HCT116 (cell line): Measurements from ENCODE around the gene TDRD10. TPM values are rescaled to one million over a fixed set of nuclear protein-coding genes. Genes with fewer than 3 reads are reported as not detected.

Experiments used
- ATAC-seq: fragments of 200-7000 bp; cut with Tn5 transposase; 2 replicates; pipeline ENCODE4 v1.9.1; 2020; ENCODE audit warnings: mild to moderate bottlenecking, moderate library complexity
- BruUV-seq: library from RNA; stranded (reverse); fragments of 400-500 nt; replicated peaks from 2 replicates; lab custom pipeline; 2021; lab: Mats Ljungman, UMichigan
- CTCF ChIA-PET: fragments of 300-600 bp; sonication (Branson Sonifier 250); formaldehyde crosslinking; loops from one replicate; lab custom pipeline; 2021; ENCODE audit warnings: antibody characterized with exemption; lab: Charles Lee
- POLR2A ChIA-PET: fragments of 300-600, 350-600 bp; sonication (Branson Sonifier 250); formaldehyde crosslinking; loops from one replicate; lab custom pipeline; 2021; ENCODE audit warnings: antibody characterized with exemption; lab: Charles Lee
- RAD21 ChIA-PET, 2 experiments: fragments of 300-600 bp; sonication (Branson Sonifier 250); formaldehyde crosslinking; loops; one replicate each; lab custom pipeline; 2023; ENCODE audit warnings: low total read pairs in 2 of 2; ENCODE audit not compliant: uncharacterized antibody in 2 of 2, unreplicated experiment in 2 of 2, low non-redundant PET in 1 of 2; lab: Charles Lee
- DNase-seq: peaks from one replicate; pipeline ENCODE4 v3.0.0-alpha.2; 2010; ENCODE audit warnings: low read depth, low spot score
- H2AFZ ChIP-seq: fragments of 200-600 bp; shearing (Covaris generic), sonication (generic); 2 replicates; pipeline ENCODE4 v1.6.1; 2017; ENCODE audit warnings: low read depth, mixed run types, mixed read lengths, antibody characterized with exemption, low read length; ENCODE audit not compliant: poor library complexity, severe bottlenecking
- H3K27ac ChIP-seq: 2 replicates; pipeline ENCODE4 v1.5.1; 2012; ENCODE audit warnings: low read depth, low read length
- H3K27me3 ChIP-seq: fragments of 200-600 bp; sonication (generic); 2 replicates; pipeline ENCODE4 v1.6.1; 2016; ENCODE audit warnings: mixed run types, low read length, mixed read lengths; ENCODE audit not compliant: insufficient read depth
- H3K36me3 ChIP-seq, 2 experiments: fragments of 200-500 bp in 1 of 2; fragments of 200-600 bp in 1 of 2; sonication (Bioruptor generic) in 1 of 2; sonication (generic) in 1 of 2; 2 replicates each; pipeline versions ENCODE4 v1.5.1 to v1.6.1; 2014 to 2016; ENCODE audit warnings: low read length in 2 of 2, inconsistent platforms in 1 of 2, mixed read lengths in 1 of 2, mixed run types in 1 of 2; ENCODE audit not compliant: insufficient read depth in 2 of 2, control insufficient read depth in 1 of 2
- H3K4me1 ChIP-seq, 2 experiments: fragments of 200-600 bp in 1 of 2; sonication (generic) in 1 of 2; 2 replicates each; pipeline versions ENCODE4 v1.5.1 to v1.6.1; 2012 to 2017; ENCODE audit warnings: low read length in 2 of 2, inconsistent platforms in 1 of 2, mild to moderate bottlenecking in 1 of 2, mixed read lengths in 1 of 2, mixed run types in 1 of 2, moderate library complexity in 1 of 2; ENCODE audit not compliant: insufficient read depth in 2 of 2, control insufficient read depth in 1 of 2
- H3K4me2 ChIP-seq: fragments of 200-600 bp; sonication (generic); 2 replicates; pipeline ENCODE4 v1.6.1; 2017; ENCODE audit warnings: mixed run types, low read length, mixed read lengths
- H3K4me3 ChIP-seq, 2 experiments: fragments of 200-600 bp in 1 of 2; sonication (generic) in 1 of 2; replicated peaks in 1 of 2; 2 replicates each; pipeline ENCODE4 v1.5.1; 2011 to 2016; ENCODE audit warnings: low read length in 2 of 2, control low read depth in 1 of 2, low read depth in 1 of 2, mild to moderate bottlenecking in 1 of 2, mixed read lengths in 1 of 2, mixed run types in 1 of 2
- H3K79me2 ChIP-seq: fragments of 200-600 bp; sonication (generic); 2 replicates; pipeline ENCODE4 v1.6.1; 2017; ENCODE audit warnings: mild to moderate bottlenecking, mixed run types, low read length, moderate library complexity, mixed read lengths; ENCODE audit not compliant: insufficient read depth
- H3K9ac ChIP-seq: fragments of 200-600 bp; sonication (generic); 2 replicates; pipeline ENCODE4 v1.6.1; 2016; ENCODE audit warnings: low read length, mixed read lengths
- H3K9me2 ChIP-seq: fragments of 200-600 bp; sonication (generic), shearing (Covaris generic); 2 replicates; pipeline ENCODE4 v1.6.1; 2017; ENCODE audit warnings: mixed run types, mild to moderate bottlenecking, moderate library complexity; ENCODE audit not compliant: insufficient read depth
- H3K9me3 ChIP-seq, 2 experiments: fragments of 200-500 bp in 1 of 2; fragments of 200-600 bp in 1 of 2; sonication (Bioruptor generic) in 1 of 2; sonication (generic) in 1 of 2; 2 replicates each; pipeline ENCODE4 v1.6.1; 2014 to 2017; ENCODE audit warnings: low read length in 2 of 2, mixed read lengths in 2 of 2, inconsistent platforms in 1 of 2, low read depth in 1 of 2, mild to moderate bottlenecking in 1 of 2, mixed run types in 1 of 2, moderate library complexity in 1 of 2; ENCODE audit not compliant: control insufficient read depth in 1 of 2, insufficient read depth in 1 of 2
- H4K20me1 ChIP-seq: fragments of 200-600 bp; sonication (generic), shearing (Covaris generic); 2 replicates; pipeline ENCODE4 v1.6.1; 2017; ENCODE audit warnings: mixed run types, mild to moderate bottlenecking, moderate library complexity; ENCODE audit not compliant: insufficient read depth
- ATF3 ChIP-seq: IDR thresholded peaks from 2 replicates; pipeline ENCODE4 v1.6.1; 2012
- CBX3 ChIP-seq: IDR thresholded peaks from 2 replicates; pipeline ENCODE4 v1.6.1; 2012; ENCODE audit warnings: low read depth
- CEBPB ChIP-seq: IDR thresholded peaks from 2 replicates; pipeline ENCODE4 v1.6.1; 2012; ENCODE audit warnings: low read depth
- FOSL1 ChIP-seq: IDR thresholded peaks from 2 replicates; pipeline ENCODE4 v1.6.1; 2012; ENCODE audit warnings: low read depth
- MAX ChIP-seq: IDR thresholded peaks from 2 replicates; pipeline ENCODE4 v1.6.1; 2012
- POLR2AphosphoS5 ChIP-seq: IDR thresholded peaks from 2 replicates; pipeline ENCODE4 v1.6.1; 2011; ENCODE audit warnings: mild to moderate bottlenecking, low read depth, low read length, moderate library complexity
- REST ChIP-seq: IDR thresholded peaks from 2 replicates; pipeline ENCODE4 v1.6.1; 2012; ENCODE audit warnings: low read depth
- SIN3A ChIP-seq: IDR thresholded peaks from 2 replicates; pipeline ENCODE4 v1.6.1; 2012; ENCODE audit warnings: low read depth
- intact Hi-C: fragments of 100-400 bp; cut with micrococcal nuclease; formaldehyde crosslinking; loops from 2 replicates; pipeline ENCODE4 v1.10.0; 2022
- total RNA-seq: library from RNA; stranded (reverse); gene quantifications from one replicate; pipeline ENCODE4 v1.2.1, GENCODE V29; 2021; ENCODE audit not compliant: unreplicated experiment

The TDRD10 gene
- total RNA-seq, 1 experiment from 2014 or later, result not detected

GRCh38 chr1:154553056-154554030, 51.3 kb downstream of the TDRD10 start:
- Histone ChIP-seq H3K9me3 (no peaks in the 10 kb centered on the region), H3K36me3 (peaks cover 61 to 69% of the 10 kb centered on the region in 2 experiments), H3K27ac (no peak overlapping the region), H3K9ac (no peak overlapping the region), H2AFZ (no peak overlapping the region), H3K4me3 (no peak overlapping the region), H3K4me2 (no peak overlapping the region), H3K27me3 (no peaks in the 10 kb centered on the region), H4K20me1 (no peaks in the 10 kb centered on the region)
- RAD21 ChIA-PET, result no interaction called here
- CTCF ChIA-PET, result interaction anchor here (1.4 kb wide), 1 partner anchor 19 kb away, joined by 4 read pairs; no protein-coding TSS in a partner anchor
- no TSS peak for BruUV-seq
- DNase-seq (no peak), ATAC-seq (no peak)
- POLR2A ChIA-PET, result no interaction called here
- intact Hi-C loops, result no loop called here
- TF ChIP-seq POLR2AphosphoS5 (no peak), ATF3 (no peak), SIN3A (no peak)
- TF ChIP-seq, all 23 proteins: peak for 0
- H3K4me1 ChIP-seq, result peaks cover 9 to 15% of the 10 kb centered on the region in 2 experiments
- no peaks in the 10 kb centered on the region for H3K9me2 ChIP-seq
- H3K79me2 ChIP-seq, result peaks cover 30% of the 10 kb centered on the region

- Histone ChIP-seq H3K9me2 (no peaks in the 10 kb centered on the region), H3K36me3 (peaks cover 42 to 44% of the 10 kb centered on the region in 2 experiments), H3K79me2 (peaks cover 30% of the 10 kb centered on the region), H3K27ac (no peak overlapping the region), H3K4me2 (peak overlapping the region; percentile 88), H2AFZ (no peak overlapping the region), H3K9me3 (no peaks in the 10 kb centered on the region), H3K9ac (peak overlapping the region; percentile 86), H3K4me1 (peaks cover 11 to 34% of the 10 kb centered on the region in 2 experiments), H4K20me1 (no peaks in the 10 kb centered on the region), H3K4me3 (peak overlapping the region; percentile 81 to 85; a peak in 3 of 4 replicates), H3K27me3 (no peaks in the 10 kb centered on the region)
- TF ChIP-seq FOSL1 (no peak), CBX3 (no peak), CEBPB (no peak), REST (no peak), POLR2AphosphoS5 (no peak), SIN3A (no peak), MAX (no peak)
- POLR2A ChIA-PET, result no interaction called here
- no TSS peak for BruUV-seq
- DNase-seq, result no peak
- RAD21 ChIA-PET, result interaction anchor here in 1 of 2 experiments (0.6 kb wide), 1 partner anchor 10 kb away, joined by 3 read pairs; no protein-coding TSS in a partner anchor
- intact Hi-C loops, result loop anchor here (5.0 kb wide), 3 partner anchors 149 to 526 kb away; partner anchors contain the start of genes EFNA4 and IL6R
- CTCF ChIA-PET, result no interaction called here
- ATAC-seq, result no peak
Observed at GRCh38 chr1:154556422-154556821, 54.4 kb downstream of the TDRD10 start.
